KMS-11 (cell line): Measurements from ENCODE around the gene RBM27.
"Not testable (repeated sequence)": the region's sequence is repeated elsewhere in the genome, so short reads cannot be mapped to it uniquely, and the experiment has no call there.

Source experiments
- H2AFZ ChIP-seq: fragments of 200-600 bp; sonication (generic); 2 replicates; pipeline ENCODE4 v1.6.1; 2016; ENCODE audit warnings: antibody characterized with exemption, mixed run types, low read depth
- H3K27ac ChIP-seq: fragments of 200-600 bp; sonication (generic); 2 replicates; pipeline ENCODE4 v1.6.1; 2016; ENCODE audit warnings: mild to moderate bottlenecking, mixed run types
- H3K27me3 ChIP-seq: fragments of 200-600 bp; sonication (generic); 2 replicates; pipeline ENCODE4 v1.6.1; 2017; ENCODE audit warnings: mild to moderate bottlenecking, low read depth, mixed run types, moderate library complexity; ENCODE audit not compliant: insufficient read depth
- H3K36me3 ChIP-seq: fragments of 200-600 bp; sonication (generic); 2 replicates; pipeline ENCODE4 v1.6.1; 2017; ENCODE audit warnings: mild to moderate bottlenecking, mixed run types; ENCODE audit not compliant: insufficient read depth
- H3K4me1 ChIP-seq: fragments of 200-600 bp; sonication (generic); 2 replicates; pipeline ENCODE4 v1.6.1; 2016; ENCODE audit warnings: mild to moderate bottlenecking, low read depth, mixed run types; ENCODE audit not compliant: poor library complexity, severe bottlenecking
- H3K4me2 ChIP-seq: fragments of 200-600 bp; sonication (generic); 2 replicates; pipeline ENCODE4 v1.7.0; 2016; ENCODE audit warnings: mild to moderate bottlenecking, mixed run types
- H3K4me3 ChIP-seq: fragments of 200-600 bp; sonication (generic); IDR thresholded peaks from 2 replicates; pipeline ENCODE4 v1.6.1; 2017; ENCODE audit warnings: low read depth, low read length, mixed read lengths; ENCODE audit not compliant: insufficient read depth
- H3K79me2 ChIP-seq: fragments of 200-600 bp; sonication (generic); 2 replicates; pipeline ENCODE4 v1.6.1; 2016; ENCODE audit warnings: low read depth, mixed run types; ENCODE audit not compliant: insufficient read depth
- H3K9ac ChIP-seq: fragments of 200-600 bp; sonication (generic); 2 replicates; pipeline ENCODE4 v1.6.1; 2016; ENCODE audit warnings: mild to moderate bottlenecking, mixed run types
- H4K20me1 ChIP-seq: fragments of 200-600 bp; sonication (generic); 2 replicates; pipeline ENCODE4 v1.6.1; 2016; ENCODE audit warnings: mild to moderate bottlenecking, mixed run types; ENCODE audit not compliant: insufficient read depth
- CTCF ChIP-seq: fragments of 200-600 bp; sonication (generic); conservative IDR thresholded peaks from 2 replicates; pipeline ENCODE4 v1.6.1; 2017; ENCODE audit warnings: low read depth, mild to moderate bottlenecking, antibody characterized with exemption, low read length, moderate library complexity, mixed read lengths

Gene RBM27

GRCh38 chr5:146165460-146165859, 37.9 kb upstream of the RBM27 start:
- Histone ChIP-seq H3K27ac (no peak overlapping the region), H3K36me3 (peaks cover 9% of the 10 kb centered on the region; the same call in 1 of the 2 replicates), H3K4me2 (no peak overlapping the region), H3K4me1 (peaks cover 20% of the 10 kb centered on the region), H3K79me2 (peaks cover 8% of the 10 kb centered on the region; the same call in 1 of the 2 replicates), H3K27me3 (no peaks in the 10 kb centered on the region), H2AFZ (no peak overlapping the region), H4K20me1 (no peaks in the 10 kb centered on the region; the same call in 1 of the 2 replicates), H3K9ac (no peak overlapping the region), H3K4me3 (no peak overlapping the region)
- no peak for TF ChIP-seq CTCF

- Histone ChIP-seq H3K4me1 (peaks cover 20% of the 10 kb centered on the region), H2AFZ (no peak overlapping the region), H3K9ac (no peak overlapping the region), H3K79me2 (peaks cover 8% of the 10 kb centered on the region; the same call in 1 of the 2 replicates), H4K20me1 (no peaks in the 10 kb centered on the region; the same call in 1 of the 2 replicates), H3K27me3 (no peaks in the 10 kb centered on the region), H3K27ac (no peak overlapping the region), H3K4me2 (no peak overlapping the region), H3K36me3 (peaks cover 11% of the 10 kb centered on the region; the same call in 1 of the 2 replicates), H3K4me3 (no peak overlapping the region)
- no peak for TF ChIP-seq CTCF
These were observed 37.5 kb upstream of the RBM27 start for GRCh38 chr5:146165903-146166302.

GRCh38 chr5:146169076-146169475, 34.3 kb upstream of the RBM27 start:
- H3K79me2 ChIP-seq: peaks cover 19% of the 10 kb centered on the region; the same call in 1 of the 2 replicates
- no peak for TF ChIP-seq CTCF
- no peak overlapping the region for H2AFZ ChIP-seq
- peaks cover 13% of the 10 kb centered on the region; the same call in 1 of the 2 replicates for H3K36me3 ChIP-seq
- peaks cover 36% of the 10 kb centered on the region for H3K4me1 ChIP-seq
- no peaks in the 10 kb centered on the region for H3K27me3 ChIP-seq
- peaks cover 12% of the 10 kb centered on the region for H4K20me1 ChIP-seq
- no peak overlapping the region for H3K27ac ChIP-seq
- no peak overlapping the region for H3K9ac ChIP-seq
- H3K4me2 ChIP-seq: no peak overlapping the region
- no peak overlapping the region for H3K4me3 ChIP-seq

GRCh38 chr5:146173049-146173448, 30.4 kb upstream of the RBM27 start:
- H3K4me2 ChIP-seq: peak overlapping the region; percentile 63
- not testable (repeated sequence) for H3K27ac ChIP-seq, H3K27me3 ChIP-seq, H2AFZ ChIP-seq, H3K9ac ChIP-seq, H3K4me3 ChIP-seq
- H3K36me3 ChIP-seq: peaks cover 21% of the 10 kb centered on the region; the same call in 1 of the 2 replicates
- H3K79me2 ChIP-seq: peaks cover 29% of the 10 kb centered on the region; the same call in 1 of the 2 replicates
- H4K20me1 ChIP-seq: peaks cover 12% of the 10 kb centered on the region
- peaks cover 31% of the 10 kb centered on the region for H3K4me1 ChIP-seq

- TF ChIP-seq CTCF: no peak
- peaks cover 17% of the 10 kb centered on the region; the same call in 1 of the 2 replicates for H3K36me3 ChIP-seq
- no peak overlapping the region for H3K4me3 ChIP-seq
- H3K4me2 ChIP-seq: peak overlapping the region; percentile 63
- H2AFZ ChIP-seq: no peak overlapping the region
- no peak overlapping the region for H3K9ac ChIP-seq
- H3K79me2 ChIP-seq: peaks cover 26% of the 10 kb centered on the region; the same call in 1 of the 2 replicates
- peaks cover 12% of the 10 kb centered on the region for H4K20me1 ChIP-seq
- peak overlapping the region; percentile 33; the same call in 1 of the 2 replicates for H3K27ac ChIP-seq
- H3K4me1 ChIP-seq: peaks cover 31% of the 10 kb centered on the region
- no peaks in the 10 kb centered on the region for H3K27me3 ChIP-seq
These were observed 29.8 kb upstream of the RBM27 start for GRCh38 chr5:146173597-146173996.
